GM18505 (cell line): ENCODE results near the gene SPDYE2.
"Not testable (repeated sequence)": the region's sequence is repeated elsewhere in the genome, so short reads cannot be mapped to it uniquely, and the experiment has no call there.

Source experiments
- ATAC-seq: cut with Tn5 transposase; IDR thresholded peaks from one replicate; pipeline ENCODE4 v1.9.1; 2021; ENCODE audit not compliant: unreplicated experiment

The SPDYE2 gene

DNA sequence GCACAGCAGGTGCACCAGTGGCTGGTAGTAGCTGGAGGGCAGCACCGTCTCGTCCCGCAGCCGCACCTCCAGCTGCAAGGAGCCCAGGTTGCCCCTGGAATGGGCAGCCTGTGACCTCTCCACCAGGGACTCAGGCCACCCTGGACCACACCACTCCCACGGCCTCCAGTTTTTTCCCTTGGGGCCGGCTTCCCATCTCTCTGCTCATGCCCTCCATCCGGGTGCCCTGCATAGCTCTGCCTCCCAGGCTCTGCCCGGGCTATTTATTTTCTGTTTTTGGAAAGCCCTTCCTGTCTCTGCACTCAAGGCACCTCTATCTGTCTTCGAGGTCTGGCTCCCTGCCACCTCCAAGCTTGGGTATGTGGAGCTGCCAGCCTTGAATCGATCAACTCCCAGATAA is 45.0 kb downstream of the SPDYE2 start:
- ATAC-seq = not testable (repeated sequence)

DNA sequence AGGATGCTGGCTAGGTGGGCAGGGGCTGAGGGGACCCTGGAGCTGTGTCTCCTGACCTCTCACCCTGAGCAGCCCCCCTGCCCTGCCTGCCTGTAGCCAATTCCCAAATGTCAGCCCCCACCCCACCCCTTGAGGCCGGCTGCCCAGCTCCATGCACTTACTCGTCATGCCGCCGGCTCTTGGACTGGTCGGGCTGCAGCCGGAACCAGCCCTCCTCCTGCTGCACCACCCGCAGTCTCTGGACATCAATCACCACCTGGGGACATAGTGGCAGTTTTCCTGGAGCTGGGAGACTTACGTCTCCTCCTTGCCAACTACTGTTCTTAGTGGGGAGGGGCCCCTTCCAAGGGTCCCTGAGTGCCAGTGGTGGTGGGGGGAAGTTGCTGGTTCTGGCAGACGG is 48.7 kb downstream of the SPDYE2 start:
- ATAC-seq = not testable (repeated sequence)

- ATAC-seq = not testable (repeated sequence)
Measured at GRCh38 chr7:102602317-102602716, 51.3 kb downstream of the SPDYE2 start.

GRCh38 chr7:102604431-102605145 is 53.6 kb downstream of the SPDYE2 start:
- ATAC-seq = not testable (repeated sequence)

GRCh38 chr7:102606848-102607247 is 55.8 kb downstream of the SPDYE2 start:
- ATAC-seq = not testable (repeated sequence)

DNA sequence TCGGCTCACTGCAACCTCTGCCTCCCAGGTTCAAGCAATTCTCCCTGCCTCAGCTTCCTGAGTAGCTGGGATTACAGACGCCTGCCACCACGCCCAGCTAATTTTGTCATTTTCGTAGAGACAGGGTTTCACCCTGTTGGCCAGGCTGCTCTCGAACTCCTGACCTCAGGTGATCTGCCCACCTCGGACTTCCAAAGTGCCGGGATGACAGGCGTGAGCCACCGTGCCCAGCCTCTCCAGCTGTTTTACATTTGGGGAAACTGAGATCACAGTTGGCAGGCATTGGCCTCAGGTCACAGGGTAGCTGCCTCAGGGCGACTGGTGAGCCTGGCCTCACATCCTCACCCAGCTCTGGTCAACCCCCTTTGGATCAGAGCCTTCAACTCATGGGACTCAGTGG is 58.7 kb downstream of the SPDYE2 start:
- not testable (repeated sequence) for ATAC-seq

DNA sequence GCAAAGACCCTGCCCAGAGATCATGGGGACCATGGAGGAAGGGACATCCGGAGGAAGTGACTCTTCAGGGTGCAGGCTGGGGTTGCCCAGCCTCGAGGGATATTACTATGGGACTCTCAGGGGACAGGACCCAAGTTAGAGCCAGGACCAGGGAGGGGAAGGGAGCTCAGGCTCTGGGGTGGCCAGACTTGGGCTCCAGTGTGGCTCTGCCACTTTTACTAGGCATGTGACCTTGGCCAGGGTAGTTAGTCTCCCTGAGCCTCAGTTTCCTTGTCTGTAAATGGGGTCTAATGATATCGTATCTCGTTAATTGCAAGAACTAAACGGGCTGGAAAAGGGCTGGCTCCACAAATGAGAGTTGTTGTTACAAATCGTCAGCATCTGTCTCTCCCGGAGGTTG is 59.4 kb downstream of the SPDYE2 start:
- not testable (repeated sequence) for ATAC-seq

DNA sequence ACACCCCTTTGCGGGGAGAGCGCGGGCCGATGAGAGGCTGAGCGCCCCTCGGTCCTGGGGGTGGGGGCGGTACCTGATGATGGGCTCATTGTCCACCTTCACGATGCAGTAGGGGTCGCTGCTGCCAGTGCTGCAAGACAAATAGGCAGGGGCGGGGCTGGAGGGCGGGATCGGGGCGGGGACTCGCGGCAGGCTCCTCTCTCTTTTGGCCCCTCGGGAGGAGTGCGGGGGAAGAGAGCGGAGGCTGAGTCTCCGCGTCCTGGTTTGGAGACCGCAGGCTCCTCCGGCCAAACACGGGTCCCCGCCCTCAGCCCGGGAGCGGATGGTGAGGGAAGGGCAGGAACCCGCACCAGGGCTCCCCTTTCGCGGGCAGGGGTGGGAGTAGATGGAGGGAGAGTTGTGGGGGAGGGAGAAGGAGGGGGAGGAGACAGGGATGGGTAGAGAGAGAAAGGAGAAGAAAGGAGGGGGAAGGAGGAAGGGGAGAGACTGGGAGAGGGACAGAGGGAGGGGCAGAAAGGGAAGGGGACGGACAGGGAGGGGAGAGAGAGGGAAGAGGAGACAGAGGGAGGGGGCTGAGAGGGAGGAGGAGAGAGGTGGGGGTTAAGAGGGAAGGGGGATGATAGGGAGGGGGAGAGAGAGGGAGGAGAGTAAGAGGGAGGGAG is 60.1 kb downstream of the SPDYE2 start:
- peak; percentile 35 for ATAC-seq

DNA sequence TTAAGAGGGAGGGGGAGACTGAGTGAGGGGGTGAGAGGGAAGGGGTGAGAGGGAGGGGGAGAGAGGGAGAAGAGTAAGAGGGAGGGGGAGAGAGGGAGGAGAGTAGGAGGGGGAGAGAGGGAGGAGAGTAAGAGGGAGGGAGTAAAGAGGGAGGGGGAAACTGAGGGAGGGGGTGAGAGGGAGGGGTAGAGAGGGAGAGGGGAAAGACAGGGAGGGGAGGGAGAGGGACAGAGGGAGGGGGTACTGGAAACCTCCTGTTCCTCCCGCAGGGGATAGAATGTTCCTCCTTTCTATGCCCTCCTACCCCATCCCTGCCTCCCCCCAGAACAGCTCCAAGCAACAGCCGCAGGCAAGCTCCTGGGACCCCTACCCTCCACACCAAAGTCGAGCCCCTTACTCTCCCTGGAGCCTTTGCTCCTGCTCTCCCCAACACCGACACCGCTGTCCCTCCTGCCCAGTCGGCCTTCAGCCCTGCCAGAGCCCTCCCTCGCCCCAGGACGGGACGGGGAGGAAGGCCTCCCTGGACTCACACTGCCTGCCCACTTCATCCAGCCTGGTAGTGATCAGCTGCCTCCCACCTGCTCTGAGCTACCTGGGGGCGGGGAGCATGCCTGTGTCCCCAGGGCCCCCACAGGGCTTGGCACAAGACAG is 60.8 kb downstream of the SPDYE2 start:
- ATAC-seq = not testable (repeated sequence)
